ENCODE measurements around the gene MAP4K1. TPM values are rescaled to one million over a fixed set of nuclear protein-coding genes. Genes with fewer than 3 reads are reported as not detected.

Gene MAP4K1
- total and polyA plus RNA-seq, 2 of the 13 experiments (the other 11 are each of a cell fraction or from before 2014, with no cell fraction given): 0.24 to 0.89 TPM

- TF ChIP-seq NCOA2 (CRISPR knock-in tag; IDR thresholded peaks at IDR 0.05): peak; percentile 32; the same call in 1 of the 2 replicates
- no peak for TF ChIP-seq HMGA1 (CRISPR knock-in tag; conservative IDR thresholded peaks at IDR 0.05)
- no peak for TF ChIP-seq ZNF737 (CRISPR knock-in tag; IDR thresholded peaks at IDR 0.05; ENCODE audit: borderline replicate concordance)
- TF ChIP-seq FUBP1 (CRISPR knock-in tag; IDR thresholded peaks at IDR 0.05; ENCODE audit: borderline replicate concordance): no peak
- TF ChIP-seq REL (CRISPR knock-in tag; conservative IDR thresholded peaks at IDR 0.05): 0 out of 2 replicates have a peak, but pooled peaks have one; percentile 20
- TF ChIP-seq SIN3B (IDR thresholded peaks at IDR 0.05; ENCODE audit: low read length): no peak
- TF ChIP-seq ZSCAN22 (CRISPR knock-in tag; IDR thresholded peaks at IDR 0.05): no peak
- TF ChIP-seq YEATS2 (CRISPR knock-in tag; IDR thresholded peaks at IDR 0.05; ENCODE audit: borderline replicate concordance): peak; percentile 98; the same call in 1 of the 2 replicates
- no peak for TF ChIP-seq ZNF543 (CRISPR knock-in tag; IDR thresholded peaks at IDR 0.05)
- TF ChIP-seq MTA3 (CRISPR knock-in tag; IDR thresholded peaks at IDR 0.05): no peak
- TF ChIP-seq WIZ (CRISPR knock-in tag; IDR thresholded peaks at IDR 0.05): no peak
- peak; percentile 94 for TF ChIP-seq RAD51 (IDR thresholded peaks at IDR 0.05; ENCODE audit: borderline replicate concordance)
- TF ChIP-seq ZNF652 (CRISPR knock-in tag; IDR thresholded peaks at IDR 0.05; ENCODE audit: borderline replicate concordance, low read depth): no peak
- no peak for TF ChIP-seq DNMT3B (CRISPR knock-in tag; conservative IDR thresholded peaks at IDR 0.05)
- TF ChIP-seq ZNF577 (CRISPR knock-in tag; IDR thresholded peaks at IDR 0.05; ENCODE audit: borderline replicate concordance, low read depth): no peak
- TF ChIP-seq KDM4B (CRISPR knock-in tag; IDR thresholded peaks at IDR 0.05): no peak
- no peak for TF ChIP-seq REST (IDR thresholded peaks at IDR 0.05; ENCODE audit: borderline replicate concordance in 1 of 2, low read depth in 1 of 2, low read length in 2 of 2)
- no peak for TF ChIP-seq ZNF24 (IDR thresholded peaks at IDR 0.05)
- no peak for TF ChIP-seq ZNF12 (CRISPR knock-in tag; IDR thresholded peaks at IDR 0.05)
- no peak for TF ChIP-seq NONO (IDR thresholded peaks at IDR 0.05)
- TF ChIP-seq NONO (CRISPR knock-in tag; conservative IDR thresholded peaks at IDR 0.05): 0 out of 2 replicates have a peak, but pooled peaks have one; percentile 47
- TF ChIP-seq EEA1 (CRISPR knock-in tag; IDR thresholded peaks at IDR 0.05; ENCODE audit: borderline replicate concordance): no peak
- no peak for TF ChIP-seq SALL2 (CRISPR knock-in tag; IDR thresholded peaks at IDR 0.05)
- TF ChIP-seq POLR2G (IDR thresholded peaks at IDR 0.05; ENCODE audit: low read depth, low read length): peak; percentile 91
- TF ChIP-seq ZNF780A (CRISPR knock-in tag; IDR thresholded peaks at IDR 0.05): no peak
- TF ChIP-seq ZSCAN20 (CRISPR knock-in tag; IDR thresholded peaks at IDR 0.05; ENCODE audit: borderline replicate concordance): no peak
Observed at GRCh38 chr19:38618590-38619360, 1.0 kb upstream of the MAP4K1 start, which contains the start of gene EIF3K (continued).

Data from HepG2 (cell line).